Kidney epithelial cell (primary cell): ENCODE data around the gene MYBPHL. TPM values are rescaled to one million over a fixed set of nuclear protein-coding genes. Genes with fewer than 3 reads are reported as not detected.

ENCODE experiments used
- DNase-seq: peaks from one replicate; pipeline ENCODE4 v3.0.0-alpha.2; 2010; ENCODE audit warnings: low read depth
- H3K27me3 ChIP-seq: 2 replicates; pipeline ENCODE4 v1.6.0; 2011; ENCODE audit warnings: low read length; ENCODE audit not compliant: control insufficient read depth, insufficient read depth
- H3K36me3 ChIP-seq: 2 replicates; pipeline ENCODE4 v1.5.1; 2011; ENCODE audit warnings: low read length; ENCODE audit not compliant: control insufficient read depth, insufficient read depth
- H3K4me3 ChIP-seq: 2 replicates; pipeline ENCODE4 v1.5.1; 2011; ENCODE audit warnings: low read depth, mild to moderate bottlenecking, control low read depth, low read length
- CTCF ChIP-seq: IDR thresholded peaks from 2 replicates; pipeline ENCODE4 v1.5.1; 2011; ENCODE audit warnings: mild to moderate bottlenecking, moderate library complexity, low read length, control low read depth, inconsistent platforms; ENCODE audit not compliant: insufficient read depth, poor library complexity, severe bottlenecking
- total RNA-seq: library from RNA; depleted of rRNA; stranded (reverse); fragments of >200 nt; gene quantifications from 2 replicates; pipeline ENCODE4 v1.2.3, GENCODE V29; 2015

The MYBPHL gene
- total RNA-seq, 1 donor from 2014 or later, result not detected

GRCh38 chr1:109265016-109265415 is 41.8 kb downstream of the MYBPHL start:
- Histone ChIP-seq H3K4me3 (no peak overlapping the region), H3K36me3 (peaks cover 4% of the 10 kb centered on the region), H3K27me3 (no peaks in the 10 kb centered on the region)
- DNase-seq, result no peak
- no peak for TF ChIP-seq CTCF

- DNase-seq, result no peak
- no peaks in the 10 kb centered on the region for H3K27me3 ChIP-seq
- peaks cover 3% of the 10 kb centered on the region for H3K36me3 ChIP-seq
- TF ChIP-seq CTCF, result no peak
- H3K4me3 ChIP-seq, result no peak overlapping the region
These were observed 42.4 kb downstream of the MYBPHL start for GRCh38 chr1:109264379-109264755.

GRCh38 chr1:109263597-109264378 is 43.0 kb downstream of the MYBPHL start:
- Histone ChIP-seq H3K27me3 (no peaks in the 10 kb centered on the region), H3K4me3 (no peak overlapping the region), H3K36me3 (peaks cover 3% of the 10 kb centered on the region)
- TF ChIP-seq CTCF, result peak; percentile 100
- DNase-seq, result peak; percentile 61

- no peak for TF ChIP-seq CTCF
- H3K36me3 ChIP-seq, result peaks cover 3% of the 10 kb centered on the region
- no peaks in the 10 kb centered on the region for H3K27me3 ChIP-seq
- H3K4me3 ChIP-seq, result no peak overlapping the region
- no peak for DNase-seq
These were observed 43.6 kb downstream of the MYBPHL start for GRCh38 chr1:109263234-109263596.

- H3K36me3 ChIP-seq, result peaks cover 3% of the 10 kb centered on the region
- TF ChIP-seq CTCF, result no peak
These were observed 44.4 kb downstream of the MYBPHL start for GRCh38 chr1:109262231-109263055.

GRCh38 chr1:109261578-109261977 is 45.2 kb downstream of the MYBPHL start:
- TF ChIP-seq CTCF, result no peak
- H3K27me3 ChIP-seq, result no peaks in the 10 kb centered on the region
- no peak for DNase-seq
- no peak overlapping the region for H3K4me3 ChIP-seq
- peaks cover 3% of the 10 kb centered on the region for H3K36me3 ChIP-seq

More at GRCh38 chr1:109262231-109263055, 44.4 kb downstream of the MYBPHL start:
- H3K4me3 ChIP-seq, result no peak overlapping the region
- DNase-seq, result no peak
- H3K27me3 ChIP-seq, result no peaks in the 10 kb centered on the region
